OCI-LY7 (cell line): ENCODE results near the gene LAMTOR3. TPM values are rescaled to one million over a fixed set of nuclear protein-coding genes. Genes with fewer than 3 reads are reported as not detected.

Experiments
- BruUV-seq: library from RNA; stranded (reverse); fragments of 400-500 nt; replicated peaks from 2 replicates; lab custom pipeline; 2021; lab: Mats Ljungman, UMichigan
- CTCF ChIA-PET: fragments of 300-600 bp; sonication (Branson Sonifier 250); formaldehyde crosslinking; loops from one replicate; lab custom pipeline; 2022; ENCODE audit warnings: antibody characterized with exemption; ENCODE audit not compliant: unreplicated experiment; lab: Charles Lee
- POLR2A ChIA-PET: fragments of 300-600 bp; sonication (Branson Sonifier 250); formaldehyde crosslinking; loops from one replicate; lab custom pipeline; 2022; ENCODE audit warnings: antibody characterized with exemption; lab: Charles Lee
- DNase-seq: peaks from one replicate; pipeline ENCODE4 v3.0.0-alpha.2; 2015; ENCODE audit warnings: low spot score
- H2AFZ ChIP-seq: fragments of 200-600 bp; sonication (generic), shearing (Covaris generic); 2 replicates; pipeline ENCODE4 v1.6.1; 2014; ENCODE audit warnings: mild to moderate bottlenecking, antibody characterized with exemption, low read length, moderate library complexity
- H3K27ac ChIP-seq: fragments of 200-600 bp; sonication (generic); 2 replicates; pipeline ENCODE4 v1.5.1; 2014; ENCODE audit warnings: mixed run types, low read depth, mild to moderate bottlenecking, moderate library complexity, low read length, inconsistent platforms; ENCODE audit not compliant: poor library complexity, severe bottlenecking
- H3K36me3 ChIP-seq: fragments of 200-600 bp; sonication (generic); 2 replicates; pipeline ENCODE4 v1.6.1; 2014; ENCODE audit warnings: mild to moderate bottlenecking, antibody characterized with exemption, low read length, moderate library complexity, mixed read lengths; ENCODE audit not compliant: insufficient read depth
- H3K4me1 ChIP-seq: fragments of 200-600 bp; sonication (generic); 2 replicates; pipeline ENCODE4 v1.5.1; 2014; ENCODE audit warnings: mild to moderate bottlenecking, low read length; ENCODE audit not compliant: insufficient read depth, poor library complexity, severe bottlenecking
- H3K4me2 ChIP-seq: fragments of 200-600 bp; sonication (generic); 2 replicates; pipeline ENCODE4 v1.6.1; 2014; ENCODE audit warnings: mild to moderate bottlenecking, low read length
- H3K4me3 ChIP-seq: fragments of 200-600 bp; sonication (generic); 2 replicates; pipeline ENCODE4 v1.5.1; 2014; ENCODE audit warnings: mild to moderate bottlenecking, low read depth, low read length; ENCODE audit not compliant: poor library complexity, severe bottlenecking
- H3K79me2 ChIP-seq: fragments of 200-600 bp; sonication (generic); 2 replicates; pipeline ENCODE4 v1.6.1; 2016; ENCODE audit warnings: low read depth, mild to moderate bottlenecking, low read length, moderate library complexity, mixed read lengths; ENCODE audit not compliant: insufficient read depth
- H3K9me2 ChIP-seq: fragments of 200-600 bp; sonication (generic); 2 replicates; pipeline ENCODE4 v1.6.1; 2016; ENCODE audit warnings: mild to moderate bottlenecking, low read length, mixed read lengths; ENCODE audit not compliant: insufficient read depth
- H3K9me3 ChIP-seq: fragments of 200-600 bp; sonication (generic); 2 replicates; pipeline ENCODE4 v1.6.1; 2014; ENCODE audit warnings: mild to moderate bottlenecking, mixed run types, low read length, mixed read lengths
- H4K20me1 ChIP-seq: fragments of 200-600 bp; sonication (generic); 2 replicates; pipeline ENCODE4 v1.6.1; 2014; ENCODE audit warnings: mild to moderate bottlenecking, antibody characterized with exemption, low read length, moderate library complexity, mixed read lengths; ENCODE audit not compliant: insufficient read depth
- CTCF ChIP-seq: fragments of 200-600 bp; sonication (generic); conservative IDR thresholded peaks from 2 replicates; pipeline ENCODE4 v1.5.1; 2014; ENCODE audit warnings: mild to moderate bottlenecking, antibody characterized with exemption, low read length, moderate library complexity, mixed read lengths
- EZH2phosphoT487 ChIP-seq: fragments of 200-600 bp; sonication (generic); IDR thresholded peaks from 2 replicates; pipeline ENCODE4 v1.6.1; 2018; ENCODE audit warnings: low read depth, borderline replicate concordance, mild to moderate bottlenecking, mixed run types, antibody characterized with exemption, low read length, moderate library complexity, mixed read lengths
- intact Hi-C: fragments of 100-400 bp; cut with micrococcal nuclease; formaldehyde crosslinking; loops from one replicate; pipeline ENCODE4 v1.10.0; 2022; ENCODE audit not compliant: unreplicated experiment
- total RNA-seq, 2 experiments: library from RNA; depleted of rRNA in 1 of 2; stranded (reverse); fragments of >200 nt in 1 of 2; shearing (Covaris generic) in 1 of 2; gene quantifications; 2 replicates each; pipeline ENCODE4 v1.2.3, GENCODE V29; 2014 to 2022

Gene LAMTOR3
- total RNA-seq, 2 experiments from 2014 or later = 18.5 to 27.3 TPM

- TF ChIP-seq EZH2phosphoT487 (no peak), CTCF (no peak)
- DNase-seq = no peak
- ChIA-PET CTCF (no interaction called here), POLR2A (interaction anchor here (0.8 to 1.2 kb wide), 3 partner anchors 10 to 27 kb away, joined by 3 read pairs; partner anchors contain the start of gene DNAJB14)
- peaks cover 74% of the 10 kb centered on the region for H3K36me3 ChIP-seq
- no TSS peak for BruUV-seq
- no peak overlapping the region for H3K4me2 ChIP-seq
- H3K27ac ChIP-seq = no peak overlapping the region
- H3K79me2 ChIP-seq = no peaks in the 10 kb centered on the region
- H3K9me3 ChIP-seq = no peaks in the 10 kb centered on the region
- H4K20me1 ChIP-seq = no peaks in the 10 kb centered on the region
- no peak overlapping the region for H3K4me3 ChIP-seq
- no peaks in the 10 kb centered on the region for H3K4me1 ChIP-seq
- no peak overlapping the region for H2AFZ ChIP-seq
- intact Hi-C loops = no loop called here
- no peaks in the 10 kb centered on the region for H3K9me2 ChIP-seq
Measured at GRCh38 chr4:99918656-99919055, 24.4 kb upstream of the LAMTOR3 start.

- Histone ChIP-seq H3K4me1 (no peaks in the 10 kb centered on the region), H3K4me3 (no peak overlapping the region), H3K9me3 (no peaks in the 10 kb centered on the region), H3K9me2 (no peaks in the 10 kb centered on the region), H2AFZ (no peak overlapping the region), H4K20me1 (no peaks in the 10 kb centered on the region), H3K27ac (no peak overlapping the region), H3K4me2 (no peak overlapping the region), H3K36me3 (peaks cover 69% of the 10 kb centered on the region), H3K79me2 (no peaks in the 10 kb centered on the region)
- TSS peak; percentile 16 for BruUV-seq
- intact Hi-C loops = no loop called here
- CTCF ChIA-PET = no interaction called here
- TF ChIP-seq CTCF (no peak), EZH2phosphoT487 (no peak)
- DNase-seq = no peak
- POLR2A ChIA-PET = interaction anchor here (0.8 kb wide), 1 partner anchor 11 kb away, joined by 3 read pairs; no protein-coding TSS in a partner anchor
Measured at GRCh38 chr4:99917575-99917974, 23.3 kb upstream of the LAMTOR3 start.

GRCh38 chr4:99915449-99915848 is 21.2 kb upstream of the LAMTOR3 start:
- Histone ChIP-seq H3K4me1 (no peaks in the 10 kb centered on the region), H3K79me2 (no peaks in the 10 kb centered on the region), H3K36me3 (peaks cover 53% of the 10 kb centered on the region), H3K4me2 (no peak overlapping the region), H3K4me3 (no peak overlapping the region), H3K27ac (no peak overlapping the region), H3K9me3 (no peaks in the 10 kb centered on the region), H2AFZ (no peak overlapping the region), H4K20me1 (no peaks in the 10 kb centered on the region), H3K9me2 (no peaks in the 10 kb centered on the region)
- POLR2A ChIA-PET = interaction anchor here (0.6 kb wide), 1 partner anchor 25 kb away, joined by 4 read pairs; no protein-coding TSS in a partner anchor
- TF ChIP-seq CTCF (no peak), EZH2phosphoT487 (no peak)
- CTCF ChIA-PET = no interaction called here
- no peak for DNase-seq
- intact Hi-C loops = no loop called here
- BruUV-seq = no TSS peak
